Neuronal stem cell (in vitro differentiated cells): ENCODE data around the gene KDF1.
A peak's percentile ranks its signal among the peaks of the same experiment; 100 is the strongest.

Source experiments
- DNase-seq: peaks from one replicate; pipeline ENCODE4 v3.0.0-alpha.2; 2013; ENCODE audit warnings: low spot score
- H2AFZ ChIP-seq: one replicate; pipeline ENCODE4 v1.6.1; 2013; ENCODE audit warnings: mild to moderate bottlenecking, low read length, inconsistent platforms
- H2AK5ac ChIP-seq: 2 replicates; pipeline ENCODE4 v1.6.1; 2013; ENCODE audit warnings: low read depth, mild to moderate bottlenecking, inconsistent platforms, low read length, moderate library complexity, mixed read lengths
- H2BK120ac ChIP-seq: 2 replicates; pipeline ENCODE4 v1.6.1; 2013; ENCODE audit warnings: low read depth, mild to moderate bottlenecking, inconsistent platforms, low read length, moderate library complexity, mixed read lengths
- H2BK12ac ChIP-seq: one replicate; pipeline ENCODE4 v1.6.1; 2013; ENCODE audit warnings: low read length, inconsistent platforms
- H2BK15ac ChIP-seq: 2 replicates; pipeline ENCODE4 v1.6.1; 2013; ENCODE audit warnings: mild to moderate bottlenecking, low read length, inconsistent platforms, mixed read lengths
- H2BK5ac ChIP-seq: one replicate; pipeline ENCODE4 v1.6.1; 2013; ENCODE audit warnings: inconsistent platforms, mild to moderate bottlenecking, low read length, moderate library complexity
- H3K14ac ChIP-seq: one replicate; pipeline ENCODE4 v1.6.1; 2013; ENCODE audit warnings: low read length, inconsistent platforms
- H3K18ac ChIP-seq: 2 replicates; pipeline ENCODE4 v1.6.1; 2013; ENCODE audit warnings: low read length, inconsistent platforms
- H3K23ac ChIP-seq: 2 replicates; pipeline ENCODE4 v1.6.1; 2013; ENCODE audit warnings: low read depth, mild to moderate bottlenecking, mixed read lengths, low read length, inconsistent platforms; ENCODE audit not compliant: poor library complexity
- H3K27ac ChIP-seq: replicated peaks from 3 replicates; pipeline ENCODE4 v1.5.1; 2013; ENCODE audit warnings: low read length, inconsistent platforms
- H3K27me3 ChIP-seq, 3 experiments: 2 replicates each; pipeline ENCODE4 v1.6.1; 2013; ENCODE audit warnings: low read length in 3 of 3, mild to moderate bottlenecking in 2 of 3, inconsistent platforms in 1 of 3, low read depth in 1 of 3, mixed read lengths in 1 of 3, moderate library complexity in 1 of 3; ENCODE audit not compliant: control insufficient read depth in 3 of 3, insufficient read depth in 3 of 3
- H3K36me3 ChIP-seq, 2 donors: replicated peaks in 1 of 2; 2 replicates each; pipeline ENCODE4 v1.6.1; 2013; ENCODE audit warnings: low read length in 2 of 2; ENCODE audit not compliant: control insufficient read depth in 2 of 2, insufficient read depth in 2 of 2
- H3K4ac ChIP-seq: 2 replicates; pipeline ENCODE4 v1.6.1; 2013; ENCODE audit warnings: inconsistent platforms, mild to moderate bottlenecking, low read length, moderate library complexity
- H3K4me1 ChIP-seq, 2 donors: 1 replicate in 1 of 2; 2 replicates in 1 of 2; pipeline ENCODE4 v1.6.1; 2013; ENCODE audit warnings: low read length in 2 of 2, low read depth in 1 of 2; ENCODE audit not compliant: control insufficient read depth in 2 of 2, insufficient read depth in 1 of 2
- H3K4me2 ChIP-seq: one replicate; pipeline ENCODE4 v1.6.1; 2013; ENCODE audit warnings: mild to moderate bottlenecking, low read length, inconsistent platforms; ENCODE audit not compliant: insufficient read depth, poor library complexity, severe bottlenecking
- H3K4me3 ChIP-seq, 2 donors: 2 replicates each; pipeline ENCODE4 v1.5.1; 2013; ENCODE audit warnings: low read length in 2 of 2, mild to moderate bottlenecking in 2 of 2, inconsistent platforms in 1 of 2, moderate library complexity in 1 of 2
- H3K79me1 ChIP-seq: one replicate; pipeline ENCODE4 v1.6.1; 2013; ENCODE audit warnings: low read depth, mild to moderate bottlenecking, inconsistent platforms, low read length, moderate library complexity
- H3K9ac ChIP-seq: one replicate; pipeline ENCODE4 v1.6.1; 2013; ENCODE audit warnings: mild to moderate bottlenecking, low read depth, low read length, inconsistent platforms; ENCODE audit not compliant: poor library complexity
- H3K9me3 ChIP-seq, 2 donors: replicated peaks in 1 of 2; 2 replicates each; pipeline versions ENCODE3 to v1.6.1; 2013; ENCODE audit warnings: low read length in 2 of 2, mild to moderate bottlenecking in 2 of 2, inconsistent platforms in 1 of 2, low read depth in 1 of 2, mixed read lengths in 1 of 2, moderate library complexity in 1 of 2; ENCODE audit not compliant: control insufficient read depth in 2 of 2, insufficient read depth in 1 of 2
- H4K8ac ChIP-seq: one replicate; pipeline ENCODE4 v1.6.1; 2013; ENCODE audit warnings: low read depth, mild to moderate bottlenecking, inconsistent platforms, low read length, moderate library complexity
- H4K91ac ChIP-seq: one replicate; pipeline ENCODE4 v1.6.1; 2013; ENCODE audit warnings: low read length, low read depth, mild to moderate bottlenecking, inconsistent platforms; ENCODE audit not compliant: poor library complexity
- WGBS, 2 donors: extraction: QIAGEN DNeasy Blood & Tissue Kit; methylation state at CpG; one replicate each; pipeline ENCODE4 v1.1.7; 2013; ENCODE audit warnings: missing lambda C conversion rate in 2 of 2, mixed read lengths in 1 of 2; ENCODE audit not compliant: insufficient read length in 2 of 2, insufficient replicate concordance in 1 of 2; ENCODE audit errors: extremely low coverage in 2 of 2; 5-methylcytosine and 5-hydroxymethylcytosine counted together

Gene KDF1

GRCh38 chr1:26941311-26941710, 19.0 kb downstream of the KDF1 start:
- no peak for DNase-seq
- Histone ChIP-seq H3K4me3 (no peak overlapping the region), H3K79me1 (peaks cover 10% of the 10 kb centered on the region), H3K4me1 (no peaks in the 10 kb centered on the region), H2AK5ac (no peak overlapping the region), H2BK15ac (no peak overlapping the region), H4K91ac (no peak overlapping the region), H3K9me3 (no peaks in the 10 kb centered on the region), H3K27me3 (no peaks in the 10 kb centered on the region), H3K18ac (no peak overlapping the region), H3K4me2 (no peak overlapping the region), H3K27ac (no peak overlapping the region), H2BK120ac (no peak overlapping the region), H2BK12ac (no peak overlapping the region), H3K36me3 (peaks cover 46 to 88% of the 10 kb centered on the region in 2 donors), H4K8ac (no peak overlapping the region), H3K4ac (no peak overlapping the region), H3K23ac (no peak overlapping the region), H3K9ac (no peak overlapping the region), H3K14ac (no peak overlapping the region), H2AFZ (no peak overlapping the region), H2BK5ac (no peak overlapping the region)
- WGBS, 2 donors: no CpG with 5 or more reads among the region's 10 CpGs

- Histone ChIP-seq H3K23ac (no peak overlapping the region), H3K9ac (no peak overlapping the region), H3K4me3 (no peak overlapping the region), H3K27ac (no peak overlapping the region), H3K18ac (no peak overlapping the region), H2AFZ (no peak overlapping the region), H3K4me2 (no peak overlapping the region), H2BK15ac (no peak overlapping the region), H3K79me1 (peaks cover 12% of the 10 kb centered on the region), H4K8ac (no peak overlapping the region), H3K9me3 (no peaks in the 10 kb centered on the region), H2AK5ac (no peak overlapping the region), H2BK12ac (no peak overlapping the region), H2BK5ac (no peak overlapping the region), H4K91ac (no peak overlapping the region), H3K4me1 (no peaks in the 10 kb centered on the region), H3K36me3 (peaks cover 31 to 81% of the 10 kb centered on the region in 2 donors), H3K27me3 (no peaks in the 10 kb centered on the region), H2BK120ac (no peak overlapping the region), H3K14ac (no peak overlapping the region), H3K4ac (no peak overlapping the region)
- WGBS, 2 donors: no CpG with 5 or more reads among the region's 2 CpGs
- no peak for DNase-seq
These were observed 21.6 kb downstream of the KDF1 start for GRCh38 chr1:26938659-26939025.

- Histone ChIP-seq H3K23ac (no peak overlapping the region), H2BK15ac (no peak overlapping the region), H2BK5ac (no peak overlapping the region), H4K8ac (no peak overlapping the region), H3K79me1 (peaks cover 12% of the 10 kb centered on the region), H3K14ac (no peak overlapping the region), H3K4ac (no peak overlapping the region), H3K4me3 (no peak overlapping the region), H4K91ac (no peak overlapping the region), H2BK120ac (no peak overlapping the region), H3K4me1 (no peaks in the 10 kb centered on the region), H3K9me3 (no peaks in the 10 kb centered on the region), H3K4me2 (no peak overlapping the region), H3K9ac (no peak overlapping the region), H3K36me3 (peaks cover 27 to 80% of the 10 kb centered on the region in 2 donors), H3K18ac (no peak overlapping the region), H3K27me3 (no peaks in the 10 kb centered on the region), H2AK5ac (no peak overlapping the region), H2BK12ac (no peak overlapping the region), H3K27ac (no peak overlapping the region), H2AFZ (no peak overlapping the region)
- DNase-seq: no peak
- no CpG with 5 or more reads among the region's 4 CpGs for WGBS, 2 donors
These were observed 22.1 kb downstream of the KDF1 start for GRCh38 chr1:26938004-26938658.

- H2AFZ ChIP-seq: no peak overlapping the region
- no peak overlapping the region for H2BK5ac ChIP-seq
- no peak overlapping the region for H3K27ac ChIP-seq
- no peak overlapping the region for H3K4me2 ChIP-seq
- H3K23ac ChIP-seq: no peak overlapping the region
- no peak overlapping the region for H2BK12ac ChIP-seq
- no peak overlapping the region for H3K14ac ChIP-seq
- peaks cover 10% of the 10 kb centered on the region for H3K79me1 ChIP-seq
- H3K27me3 ChIP-seq: no peaks in the 10 kb centered on the region
- no peak overlapping the region for H3K4ac ChIP-seq
- no peak for DNase-seq
- H3K36me3 ChIP-seq: peaks cover 22 to 81% of the 10 kb centered on the region in 2 donors
- H3K9ac ChIP-seq: no peak overlapping the region
- no CpG with 5 or more reads among the region's 6 CpGs for WGBS, 2 donors
- no peak overlapping the region for H3K18ac ChIP-seq
- no peaks in the 10 kb centered on the region for H3K9me3 ChIP-seq
- H4K8ac ChIP-seq: peak overlapping the region; percentile 43
- no peak overlapping the region for H2BK15ac ChIP-seq
- H2AK5ac ChIP-seq: no peak overlapping the region
- H3K4me3 ChIP-seq: no peak overlapping the region
- H2BK120ac ChIP-seq: no peak overlapping the region
- no peaks in the 10 kb centered on the region for H3K4me1 ChIP-seq
- H4K91ac ChIP-seq: no peak overlapping the region
These were observed 23.4 kb downstream of the KDF1 start for GRCh38 chr1:26936823-26937222.
